HG02623 (cell line): Measurements from ENCODE around the gene UTS2B.

Source experiments
- ATAC-seq: cut with Tn5 transposase; IDR thresholded peaks from one replicate; pipeline ENCODE4 v1.9.1; 2021; ENCODE audit warnings: moderate library complexity; ENCODE audit not compliant: unreplicated experiment

Gene UTS2B

DNA sequence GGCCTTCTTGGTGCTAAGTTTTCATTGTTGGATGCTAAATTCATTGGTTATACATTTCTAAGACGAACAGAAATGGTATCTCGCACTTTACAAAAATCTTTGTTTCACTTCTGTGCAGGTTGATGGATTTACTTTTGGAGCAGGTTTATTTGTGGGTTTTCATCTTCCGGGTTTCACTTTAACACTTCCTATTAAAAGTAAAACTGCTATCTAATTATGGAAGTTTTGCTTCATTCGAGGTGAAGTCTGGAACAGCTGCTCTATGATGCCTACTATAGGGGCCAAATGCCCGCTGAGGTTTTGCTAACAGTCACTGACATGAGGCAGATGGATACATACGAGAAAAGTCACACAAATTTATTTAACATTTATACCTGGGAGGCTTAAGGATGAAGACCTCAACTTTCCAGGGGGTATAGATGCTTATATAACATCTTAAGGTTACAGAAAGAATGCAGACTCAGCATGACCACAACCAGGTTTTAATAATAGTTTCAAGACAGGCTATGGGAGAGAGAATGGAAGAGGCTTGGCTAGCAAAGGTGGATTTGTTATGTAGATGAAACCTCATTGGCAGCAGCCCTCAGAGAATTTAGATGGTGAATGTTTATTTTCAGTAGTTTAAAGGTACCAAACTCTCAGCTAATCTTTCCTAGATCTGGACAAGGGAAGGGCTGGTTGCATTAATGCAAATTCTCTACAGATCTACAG, 77.1 kb downstream of the UTS2B start:
- ATAC-seq: no peak

DNA sequence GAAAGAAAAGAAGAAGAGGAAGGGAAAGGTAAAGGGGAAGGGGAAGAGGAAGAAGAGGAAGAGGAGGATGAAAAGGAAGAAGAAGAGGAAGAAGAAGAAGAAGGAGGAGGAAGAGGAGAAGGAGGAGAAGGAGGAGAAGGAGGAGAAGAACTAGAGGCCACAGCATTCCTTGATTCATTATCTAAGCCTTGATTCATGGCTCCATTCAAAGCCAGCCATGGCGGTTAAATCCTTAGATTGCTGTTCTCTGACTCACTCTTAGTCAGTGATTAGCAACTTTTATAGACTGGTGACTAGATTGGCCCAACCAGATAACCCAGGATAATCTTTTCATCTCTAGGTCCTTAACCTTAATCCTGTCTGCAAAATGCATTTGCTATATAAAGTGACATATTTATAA, 83.7 kb downstream of the UTS2B start:
- ATAC-seq: no peak

DNA sequence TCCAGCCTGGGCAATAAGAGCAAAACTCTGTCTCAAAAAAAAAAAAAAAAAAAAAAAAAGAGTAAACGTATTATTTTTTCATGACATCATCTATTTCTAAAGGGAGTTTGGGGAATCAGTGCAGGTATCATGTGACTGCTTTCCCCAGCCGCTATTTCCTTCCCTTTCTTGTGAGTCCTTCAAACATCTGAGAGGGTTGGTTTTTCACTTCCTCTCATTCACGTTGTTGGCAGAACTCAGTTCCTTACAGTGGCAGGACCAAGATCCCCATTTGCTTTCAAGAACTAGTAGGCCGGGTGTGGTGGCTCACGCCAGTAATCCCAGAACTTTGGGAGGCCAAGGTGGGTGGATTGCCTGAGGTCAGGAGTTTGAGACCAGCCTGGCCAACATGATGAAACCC, 84.3 kb downstream of the UTS2B start:
- ATAC-seq: peak; percentile 71

DNA sequence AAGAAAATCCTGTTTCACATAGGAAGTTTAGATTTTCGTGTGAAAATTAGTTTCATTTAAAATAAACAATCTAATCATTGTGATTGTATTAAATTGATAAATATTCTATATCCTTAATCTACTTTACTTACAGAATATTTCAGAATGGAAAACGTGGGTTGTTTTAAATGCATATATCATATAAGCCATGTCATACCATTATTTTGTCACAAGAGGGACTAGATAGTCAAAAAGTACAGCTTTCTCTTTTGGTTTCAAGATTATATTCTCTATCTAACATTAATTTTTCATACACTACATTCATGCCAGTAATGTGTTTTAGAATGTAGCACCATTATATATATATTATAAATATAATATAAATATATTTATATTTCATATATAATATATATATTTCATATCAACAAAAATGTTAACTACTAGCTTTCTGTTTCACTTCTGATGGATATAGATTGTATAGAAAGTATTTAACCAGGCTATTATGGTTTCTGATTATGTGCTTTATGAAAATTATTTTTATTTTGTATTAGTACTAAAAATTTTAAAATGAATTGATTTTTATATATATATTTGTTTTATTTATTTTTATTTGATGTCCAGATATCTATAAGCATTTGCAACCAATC, 86.0 kb downstream of the UTS2B start:
- ATAC-seq: peak; percentile 33

DNA sequence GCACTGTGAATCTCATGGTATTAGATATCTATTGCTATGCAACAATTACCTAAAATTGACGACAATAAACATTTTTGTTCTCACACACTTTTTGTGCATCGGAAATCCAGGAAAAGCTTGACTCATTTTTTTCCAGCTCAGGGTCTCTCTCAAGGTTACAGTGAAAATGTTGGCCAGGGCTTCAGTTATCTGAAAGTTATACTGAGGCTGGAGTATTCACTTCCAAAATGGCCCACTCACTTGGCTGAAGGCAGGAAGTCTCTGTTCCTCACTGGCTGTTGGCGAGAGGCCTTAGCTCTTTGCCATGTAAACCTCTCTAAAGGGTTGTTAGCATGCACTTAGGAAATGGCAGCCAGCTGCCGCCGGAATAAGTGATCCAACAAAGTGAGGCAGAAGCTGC, 89.8 kb downstream of the UTS2B start:
- ATAC-seq: no peak

DNA sequence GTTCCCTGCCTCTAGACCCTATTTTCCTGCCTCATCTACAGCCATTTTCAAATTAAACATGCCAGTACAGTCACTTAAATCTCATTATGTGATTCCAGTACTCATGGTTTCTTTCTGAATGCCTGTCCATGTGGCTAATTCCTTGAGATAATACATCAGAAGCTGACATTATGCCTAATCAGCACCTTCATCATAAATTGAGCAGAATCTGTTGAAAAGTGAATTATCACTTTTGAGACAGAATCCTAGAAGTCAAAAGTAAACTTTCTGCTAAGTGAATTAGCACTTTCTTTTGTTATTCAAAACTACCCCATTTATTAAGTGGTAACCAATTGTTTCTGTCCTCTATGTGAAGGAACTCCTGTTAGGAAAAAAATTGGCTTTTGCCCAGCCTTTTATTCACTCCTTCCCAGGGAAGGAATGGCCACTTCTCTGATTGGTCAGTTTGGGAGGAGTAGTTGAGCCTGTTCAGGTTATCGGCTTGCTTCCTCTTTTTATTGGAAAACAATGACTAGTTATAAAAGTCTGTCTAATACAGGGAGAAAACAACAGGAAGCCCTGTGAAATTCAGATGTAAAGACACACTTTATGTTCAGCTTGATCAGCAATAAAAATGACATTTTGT, 90.8 kb downstream of the UTS2B start:
- ATAC-seq: no peak

DNA sequence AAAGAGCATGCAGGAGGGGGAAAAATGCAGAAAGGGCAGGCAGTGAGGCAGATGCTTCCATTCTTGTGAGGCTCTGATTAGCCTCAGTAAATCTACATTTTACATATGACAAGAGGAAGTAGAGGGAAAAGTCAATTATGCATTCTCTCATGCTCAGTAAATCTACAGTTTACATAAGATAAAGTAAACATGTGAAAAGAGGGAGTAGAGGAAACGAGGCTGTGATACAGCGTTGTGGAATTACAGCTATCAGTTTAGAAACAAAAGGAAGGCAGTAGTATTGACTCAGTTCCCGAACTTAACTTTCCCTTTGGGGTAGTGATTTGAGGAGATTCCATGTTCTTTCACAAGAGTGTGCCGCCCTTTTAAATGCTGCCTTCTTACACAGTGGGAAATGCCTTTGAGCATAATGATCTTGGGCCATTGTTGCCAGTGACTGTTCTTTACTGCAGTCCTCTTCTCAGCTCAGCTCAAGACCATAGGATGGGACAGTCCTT, 92.0 kb downstream of the UTS2B start:
- ATAC-seq: no peak

DNA sequence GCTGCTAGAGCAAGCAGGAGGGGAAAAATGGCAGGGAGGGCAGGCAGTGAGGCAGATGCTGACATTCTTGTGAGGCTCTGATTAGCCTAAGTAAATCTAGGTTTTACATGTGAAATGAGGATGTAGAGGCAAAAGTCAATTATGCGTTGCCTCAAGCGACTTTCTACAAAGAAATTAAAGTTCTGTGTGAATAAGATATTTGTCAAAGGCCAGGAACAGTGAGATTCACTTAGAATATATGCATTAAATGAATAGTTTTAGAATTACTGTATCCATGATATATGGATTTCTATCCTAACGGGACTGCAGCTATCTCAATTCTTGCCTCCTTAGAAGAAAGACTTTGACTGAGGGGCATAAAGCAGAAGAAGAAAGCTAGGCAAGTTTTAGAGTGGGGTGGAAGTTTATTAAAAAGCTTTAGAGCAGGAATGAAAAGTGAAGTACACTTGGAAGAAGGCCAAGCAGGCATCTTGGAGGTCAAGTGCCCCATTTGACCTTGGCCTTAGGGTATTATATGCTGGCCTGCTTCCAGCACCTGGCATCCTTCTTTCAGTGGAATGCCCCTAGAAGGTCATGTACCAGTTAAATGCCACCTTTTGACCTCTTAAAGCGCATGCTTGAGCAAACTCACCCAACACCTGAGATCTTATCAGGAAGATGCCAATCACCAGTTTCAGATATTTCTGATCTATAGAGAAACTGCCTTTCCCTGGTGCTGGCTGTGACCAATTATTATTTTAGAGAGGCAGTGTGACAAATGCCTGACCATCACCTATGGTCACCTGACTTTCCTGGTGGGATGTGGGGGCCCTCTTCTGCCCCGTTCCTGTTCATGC, 93.1 kb downstream of the UTS2B start:
- ATAC-seq: no peak

DNA sequence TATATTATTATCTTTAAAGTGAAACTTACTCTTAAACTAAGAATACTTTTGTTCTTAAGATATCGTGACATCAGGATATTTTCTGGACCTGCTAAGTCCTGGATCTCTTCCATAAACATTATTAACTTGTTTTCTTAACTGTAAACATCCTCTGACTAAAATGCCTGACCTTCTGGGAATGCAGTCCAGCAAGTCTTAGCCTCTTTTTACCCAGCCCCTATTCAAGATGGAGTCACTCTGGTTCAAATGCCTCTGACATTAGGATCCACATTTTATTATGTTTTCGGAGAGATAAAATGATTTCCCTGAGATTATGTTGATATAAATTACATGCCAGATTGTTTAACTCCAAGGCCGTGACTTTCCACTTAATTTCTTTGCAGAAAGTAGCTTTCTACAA, 93.7 kb downstream of the UTS2B start:
- ATAC-seq: no peak

DNA sequence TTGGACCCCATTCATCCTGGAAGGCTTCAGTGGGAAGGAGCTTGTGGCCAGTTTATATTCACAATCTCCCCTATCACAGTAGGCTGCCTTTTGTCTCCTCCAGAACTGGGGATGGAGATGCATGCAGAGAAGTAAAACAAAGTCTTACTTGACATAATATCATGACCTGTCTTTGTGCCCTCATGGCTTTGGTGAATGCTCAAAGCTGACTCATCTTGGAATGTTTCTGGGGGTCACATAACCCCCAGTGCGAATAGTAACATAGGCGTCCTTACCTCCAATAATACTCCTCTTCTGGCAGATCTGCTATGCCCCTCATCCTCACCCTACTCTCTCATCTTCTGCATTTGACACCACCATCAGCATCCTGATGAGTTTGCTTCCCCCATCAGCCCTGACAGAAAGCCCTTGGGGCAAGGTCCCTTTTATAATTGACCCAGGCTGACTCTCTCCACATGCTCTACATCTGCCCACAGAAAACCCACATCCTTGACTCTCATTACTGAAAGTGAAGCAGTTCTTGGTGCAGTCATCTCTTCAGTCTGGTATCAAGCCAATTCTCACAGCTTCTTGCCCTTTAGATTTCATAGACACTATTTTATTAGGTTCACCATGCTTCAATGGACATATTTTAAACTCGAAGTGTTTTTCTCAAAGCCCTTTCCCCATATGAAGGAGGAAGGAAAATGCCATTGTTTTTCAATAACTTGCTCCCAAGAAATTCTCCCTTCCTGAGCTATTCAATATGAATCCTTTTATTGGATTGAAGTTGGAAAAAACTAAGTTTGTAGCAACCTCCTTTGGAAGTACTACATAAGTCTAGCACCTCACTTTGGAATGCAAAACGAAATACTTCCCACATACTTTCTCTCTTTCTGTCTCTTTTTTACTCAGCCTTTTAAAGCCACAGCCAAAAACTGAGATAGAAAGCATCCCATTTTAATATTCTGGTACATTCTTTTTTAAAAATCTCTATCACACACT, 94.7 kb downstream of the UTS2B start:
- peak; percentile 99 for ATAC-seq

DNA sequence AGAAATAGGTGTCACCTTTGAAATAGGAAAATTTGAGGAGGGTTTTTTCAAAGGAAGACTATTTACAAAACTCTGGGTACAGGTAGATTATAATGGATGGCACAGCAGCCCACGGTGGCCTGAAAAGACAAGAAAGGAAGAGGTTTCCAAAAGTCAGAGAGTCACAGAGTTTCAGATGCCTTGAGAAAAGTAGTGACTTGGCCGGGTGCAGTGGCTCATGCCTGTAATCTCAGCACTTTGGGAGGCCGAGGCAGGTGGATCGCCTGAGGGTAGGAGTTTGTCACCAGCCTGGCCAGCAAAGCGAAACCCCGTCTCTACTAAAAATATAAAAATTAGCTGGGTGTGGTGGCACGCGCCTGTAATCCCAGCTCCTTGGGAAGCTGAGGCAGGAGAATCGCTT, 96.1 kb downstream of the UTS2B start:
- ATAC-seq: no peak

DNA sequence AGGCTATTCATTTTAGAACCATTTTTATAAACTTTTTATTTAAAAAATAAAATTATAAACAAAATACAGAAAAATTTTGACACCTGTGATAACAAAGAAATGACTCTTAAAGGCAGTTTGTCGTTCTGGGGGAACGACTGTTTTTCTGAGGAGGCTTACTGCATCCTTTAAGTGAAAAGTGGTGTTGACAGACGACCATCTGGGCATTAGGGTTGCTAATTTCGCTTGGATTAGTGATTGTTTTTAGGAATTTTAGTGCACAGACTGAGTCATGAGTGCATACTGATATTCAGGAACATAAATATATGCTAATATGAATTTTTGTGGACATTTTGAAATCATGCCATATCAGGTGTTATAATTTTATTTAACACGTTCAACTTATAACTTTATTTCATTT, 102.8 kb downstream of the UTS2B start:
- ATAC-seq: no peak

DNA sequence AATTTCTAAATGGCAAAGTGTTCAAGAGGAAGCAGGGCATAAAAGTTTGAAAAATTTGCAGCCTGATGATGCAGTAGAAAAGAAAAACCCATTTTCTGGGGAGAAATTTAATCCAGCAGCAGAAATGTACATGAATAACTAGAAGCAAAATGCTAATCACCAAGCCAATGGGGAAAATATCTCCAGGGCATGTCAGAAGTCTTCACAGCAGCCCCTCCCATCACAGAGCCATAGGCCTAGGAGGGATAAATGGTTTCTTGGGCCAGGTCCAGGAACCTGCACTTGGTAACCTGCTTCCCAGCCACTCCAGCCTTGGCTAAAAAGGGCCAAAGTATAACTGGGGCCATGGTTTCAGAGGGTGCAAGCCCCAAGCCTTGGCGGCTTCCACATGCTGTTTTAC, 108.7 kb downstream of the UTS2B start:
- no peak for ATAC-seq

DNA sequence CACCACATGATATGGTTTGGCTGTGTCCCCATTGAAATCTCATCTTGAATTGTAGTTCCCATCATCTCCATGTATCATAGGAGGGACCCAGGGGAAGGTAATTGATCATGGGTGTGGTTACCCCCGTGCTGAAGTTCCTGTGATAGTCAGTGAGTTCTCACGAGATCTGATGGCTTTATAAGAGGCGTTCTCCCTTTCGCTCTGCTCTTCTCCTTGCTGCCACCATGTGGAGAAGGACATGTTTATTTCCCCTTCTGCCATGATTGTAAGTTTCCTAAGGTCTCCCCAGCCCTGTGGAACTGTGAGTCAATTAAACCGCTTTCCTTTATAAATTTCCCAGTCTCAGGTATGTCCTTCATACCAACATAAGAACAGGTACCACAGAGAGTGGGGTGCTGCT, 109.4 kb downstream of the UTS2B start:
- ATAC-seq: no peak

DNA sequence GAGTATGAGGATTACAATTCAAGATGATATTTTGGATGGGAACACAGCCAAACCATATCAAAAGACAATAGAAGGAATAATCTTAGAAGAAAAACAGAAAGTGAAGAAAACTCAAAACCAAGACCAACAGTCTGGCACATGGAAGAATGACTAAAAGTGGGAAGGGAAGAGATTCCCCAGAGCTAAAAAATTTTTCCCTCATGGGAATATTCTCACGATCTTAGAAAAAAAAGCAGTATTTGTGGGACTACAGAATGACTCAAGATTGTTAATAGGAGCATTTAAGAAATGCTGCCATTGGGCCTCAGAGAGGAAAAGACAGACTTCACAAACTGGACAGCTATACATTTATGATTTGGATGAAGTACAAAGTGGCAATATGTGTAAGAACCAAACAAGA, 113.0 kb downstream of the UTS2B start:
- no peak for ATAC-seq
